CD4-positive, alpha-beta T cell treated with Interleukin-4 for 1 hour (primary cell): ENCODE measurements around the gene TACC2.
"Not testable (repeated sequence)": the region's sequence is repeated elsewhere in the genome, so short reads cannot be mapped to it uniquely, and the experiment has no call there.

Experiments
- DNase-seq, 2 donors: peaks; one replicate each; pipeline ENCODE4 v3.0.0-alpha.2; 2020 to 2022

The TACC2 gene

GRCh38 chr10:122066337-122066939 is 77.5 kb downstream of the TACC2 start:
- not testable (repeated sequence) for DNase-seq

GRCh38 chr10:122068844-122069243 is 79.9 kb downstream of the TACC2 start:
- DNase-seq: no peak

- DNase-seq: no peak
Observed at GRCh38 chr10:122072491-122072890, 83.5 kb downstream of the TACC2 start.

GRCh38 chr10:122073508-122073907 is 84.5 kb downstream of the TACC2 start:
- DNase-seq: no peak

GRCh38 chr10:122075171-122075570 is 86.2 kb downstream of the TACC2 start:
- DNase-seq: no peak

GRCh38 chr10:122075876-122076275 is 86.9 kb downstream of the TACC2 start:
- DNase-seq: not testable (repeated sequence)

- DNase-seq: no peak
Observed at GRCh38 chr10:122077311-122077875, 88.4 kb downstream of the TACC2 start.

- DNase-seq: no peak
Observed at GRCh38 chr10:122078326-122078725, 89.4 kb downstream of the TACC2 start.

GRCh38 chr10:122078965-122079795 is 90.2 kb downstream of the TACC2 start:
- DNase-seq: no peak

- DNase-seq: no peak
Observed at GRCh38 chr10:122082616-122083477, 93.9 kb downstream of the TACC2 start.

- no peak for DNase-seq
Observed at GRCh38 chr10:122083478-122084025, 94.6 kb downstream of the TACC2 start.

GRCh38 chr10:122084286-122085041 is 95.5 kb downstream of the TACC2 start:
- DNase-seq: no peak

- no peak for DNase-seq
Observed at GRCh38 chr10:122085423-122085911, 96.5 kb downstream of the TACC2 start.

GRCh38 chr10:122086416-122087240 is 97.7 kb downstream of the TACC2 start:
- DNase-seq: no peak

GRCh38 chr10:122087436-122087835 is 98.5 kb downstream of the TACC2 start:
- DNase-seq: no peak

- no peak for DNase-seq
Observed at GRCh38 chr10:122089311-122090017, 100.5 kb downstream of the TACC2 start.

GRCh38 chr10:122091722-122092121 is 102.8 kb downstream of the TACC2 start:
- no peak for DNase-seq

GRCh38 chr10:122093076-122093475 is 104.1 kb downstream of the TACC2 start:
- no peak for DNase-seq

GRCh38 chr10:122096181-122096580 is 107.2 kb downstream of the TACC2 start:
- DNase-seq: not testable (repeated sequence)

- DNase-seq: no peak
Observed at GRCh38 chr10:122096705-122097104, 107.7 kb downstream of the TACC2 start.
